ENCODE data around the gene FYTTD1.
"Not testable (repeated sequence)": the region's sequence is repeated elsewhere in the genome, so short reads cannot be mapped to it uniquely, and the experiment has no call there.

The FYTTD1 gene

GRCh38 chr3:197749601-197750395 lies at the start of gene FYTTD1:
TSS of gene FYTTD1 (plus strand) at chr3:197749883. CDS start at chr3:197749972, 89 bp downstream.
- DNase-seq (ENCODE audit: low spot score): peak; percentile 88

- no peak for DNase-seq (ENCODE audit: low spot score)
These were observed 49.6 kb upstream of the FYTTD1 start for GRCh38 chr3:197700095-197700494.

GRCh38 chr3:197701841-197702240 lies 47.8 kb upstream of the FYTTD1 start:
- no peak for DNase-seq (ENCODE audit: low spot score)

- no peak for DNase-seq (ENCODE audit: low spot score)
These were observed 43.0 kb upstream of the FYTTD1 start for GRCh38 chr3:197706658-197707057.

- DNase-seq (ENCODE audit: low spot score): no peak
These were observed 40.5 kb upstream of the FYTTD1 start for GRCh38 chr3:197709135-197709534.

- DNase-seq (ENCODE audit: low spot score): not testable (repeated sequence)
These were observed 38.7 kb upstream of the FYTTD1 start for GRCh38 chr3:197710965-197711364.

GRCh38 chr3:197711973-197712707 lies 37.5 kb upstream of the FYTTD1 start:
- DNase-seq (ENCODE audit: low spot score): peak; percentile 57

GRCh38 chr3:197713477-197713822 lies 36.2 kb upstream of the FYTTD1 start:
- no peak for DNase-seq (ENCODE audit: low spot score)

GRCh38 chr3:197714251-197714650 lies 35.4 kb upstream of the FYTTD1 start:
- DNase-seq (ENCODE audit: low spot score): no peak

- no peak for DNase-seq (ENCODE audit: low spot score)
These were observed 30.8 kb upstream of the FYTTD1 start for GRCh38 chr3:197718891-197719290.

- DNase-seq (ENCODE audit: low spot score): no peak
These were observed 29.0 kb upstream of the FYTTD1 start for GRCh38 chr3:197720694-197721093.

- DNase-seq (ENCODE audit: low spot score): no peak
These were observed 26.9 kb upstream of the FYTTD1 start for GRCh38 chr3:197722734-197723133.

- DNase-seq (ENCODE audit: low spot score): not testable (repeated sequence)
These were observed 21.8 kb upstream of the FYTTD1 start for GRCh38 chr3:197727878-197728277.

GRCh38 chr3:197728487-197728886 lies 21.2 kb upstream of the FYTTD1 start:
- DNase-seq (ENCODE audit: low spot score): no peak

- no peak for DNase-seq (ENCODE audit: low spot score)
These were observed 19.5 kb upstream of the FYTTD1 start for GRCh38 chr3:197730200-197730599.

- DNase-seq (ENCODE audit: low spot score): not testable (repeated sequence)
These were observed 18.9 kb upstream of the FYTTD1 start for GRCh38 chr3:197730770-197731169.

- not testable (repeated sequence) for DNase-seq (ENCODE audit: low spot score)
These were observed 18.2 kb upstream of the FYTTD1 start for GRCh38 chr3:197731483-197731882.

GRCh38 chr3:197733042-197733441 lies 16.6 kb upstream of the FYTTD1 start:
- no peak for DNase-seq (ENCODE audit: low spot score)

- DNase-seq (ENCODE audit: low spot score): no peak
These were observed 14.9 kb upstream of the FYTTD1 start for GRCh38 chr3:197734667-197735318.

GRCh38 chr3:197736010-197736490 lies 13.6 kb upstream of the FYTTD1 start:
- DNase-seq (ENCODE audit: low spot score): no peak

- DNase-seq (ENCODE audit: low spot score): peak; percentile 97
These were observed 13.0 kb upstream of the FYTTD1 start, which contains the start of gene RUBCN for GRCh38 chr3:197736491-197737318. TSS of gene RUBCN (minus strand) at chr3:197736904. CDS start at chr3:197736719, 185 bp downstream.

GRCh38 chr3:197737319-197737649 lies 12.4 kb upstream of the FYTTD1 start:
- DNase-seq (ENCODE audit: low spot score): no peak
